Activated T-cell treated with anti-CD3 and anti-CD28 coated beads, Interleukin-2, amount 50 U/mL, for 4 hours (primary cell): ENCODE measurements around the gene PATE2. TPM values are rescaled to one million over a fixed set of nuclear protein-coding genes. Genes with fewer than 3 reads are reported as not detected.

Experiments
- ATAC-seq, 2 donors: fragments of 200-7000 bp; cut with Tn5 transposase; one replicate each; pipeline ENCODE4 v1.10.0; 2021
- DNase-seq: peaks from one replicate; pipeline ENCODE4 v3.0.0-alpha.2; 2020
- H3K27me3 Mint-ChIP-seq: one replicate; pipeline ENCODE4 v1.8.0; 2021; ENCODE audit warnings: low read depth, mixed read lengths
- H3K36me3 Mint-ChIP-seq: one replicate; pipeline ENCODE4 v1.8.0; 2022; ENCODE audit warnings: mixed read lengths; ENCODE audit not compliant: insufficient read depth
- H3K4me1 Mint-ChIP-seq: one replicate; pipeline ENCODE4 v1.8.0; 2021; ENCODE audit warnings: low read depth, mixed read lengths
- H3K4me3 Mint-ChIP-seq: one replicate; pipeline ENCODE4 v1.8.0; 2021; ENCODE audit warnings: mild to moderate bottlenecking, moderate library complexity, mixed read lengths
- H3K9me3 Mint-ChIP-seq: one replicate; pipeline ENCODE4 v1.8.0; 2021; ENCODE audit warnings: mixed read lengths
- total RNA-seq, 3 donors: library from RNA; stranded (reverse); gene quantifications; one replicate each; pipeline ENCODE4 v1.2.1, GENCODE V29; 2021

The PATE2 gene
- not detected for total RNA-seq

DNA sequence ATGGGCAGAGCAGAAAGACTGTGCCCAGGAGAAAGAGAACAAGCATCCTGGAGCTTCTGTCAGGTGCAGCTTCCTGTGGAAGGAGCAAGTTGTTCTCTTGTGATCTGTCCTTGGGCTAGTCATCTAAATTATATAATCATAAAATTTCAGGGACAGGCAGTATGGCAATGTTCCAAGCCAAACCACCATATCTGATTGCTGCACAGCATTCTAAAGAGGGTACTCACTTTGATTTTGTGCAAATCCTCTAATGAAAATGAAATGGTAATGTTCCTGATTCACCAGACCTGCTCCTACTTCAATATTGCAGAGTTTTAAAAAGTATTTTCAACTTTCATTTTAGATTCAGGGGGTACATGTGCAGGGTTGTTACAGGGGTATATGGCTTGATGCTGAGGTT lies at the start of gene PATE2:
Gene PATE2 (minus strand): TSS at position 101 of the 400 bp plus-strand sequence. CDS start 55 bp downstream, at position 46.
- Mint-ChIP-seq H3K9me3 (no peaks in the 10 kb centered on the region), H3K4me1 (no peaks in the 10 kb centered on the region), H3K27me3 (peaks cover 28% of the 10 kb centered on the region), H3K4me3 (no peak within 1 kb of the TSS), H3K36me3 (no peaks in the 10 kb centered on the region)
- ATAC-seq (no peak), DNase-seq (no peak)

DNA sequence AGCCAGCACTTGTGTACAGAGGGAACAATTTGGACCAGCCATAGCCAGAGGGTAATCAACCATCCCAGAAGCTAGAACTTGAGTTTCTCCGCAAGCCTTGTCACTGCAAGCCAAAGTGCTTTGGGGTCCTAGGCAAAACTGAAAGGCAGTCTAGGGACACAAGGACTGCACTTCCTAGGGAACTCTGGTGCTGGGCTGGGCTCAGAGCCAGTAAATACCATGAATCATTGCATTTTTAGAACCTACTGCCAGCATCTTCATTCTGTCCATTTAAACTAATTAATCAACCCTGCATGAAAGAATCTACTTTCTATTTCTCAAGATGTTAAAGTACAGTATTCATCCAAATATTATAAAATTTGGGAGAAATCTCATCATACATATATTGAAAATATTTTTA lies 29.3 kb upstream of the PATE2 start:
- no peak overlapping the region for H3K4me3 Mint-ChIP-seq
- H3K27me3 Mint-ChIP-seq, result peaks cover 4% of the 10 kb centered on the region
- H3K4me1 Mint-ChIP-seq, result no peaks in the 10 kb centered on the region
- ATAC-seq (no peak), DNase-seq (no peak)
- no peaks in the 10 kb centered on the region for H3K36me3 Mint-ChIP-seq
- peaks cover 18% of the 10 kb centered on the region for H3K9me3 Mint-ChIP-seq

DNA sequence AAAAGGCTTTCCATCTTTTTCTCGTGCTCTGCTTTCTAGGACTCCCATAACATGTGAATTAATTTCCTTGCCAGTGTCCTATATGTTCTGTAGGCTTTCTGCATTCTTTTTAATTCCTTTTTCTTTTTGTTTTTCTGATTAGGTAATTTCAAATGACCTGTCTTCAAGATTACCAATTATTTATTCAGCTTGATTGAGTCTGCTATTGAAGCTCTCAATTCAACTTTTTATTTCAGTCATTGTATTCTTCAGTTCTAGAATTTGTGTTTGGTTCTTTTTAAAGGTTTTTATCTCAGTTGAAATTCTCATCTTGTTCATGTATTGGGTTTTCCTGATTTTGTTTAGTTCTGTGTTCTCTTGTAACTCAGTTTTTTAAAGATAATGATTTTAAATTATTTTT lies 23.8 kb upstream of the PATE2 start:
- H3K4me1 Mint-ChIP-seq, result no peaks in the 10 kb centered on the region
- peaks cover 35% of the 10 kb centered on the region for H3K9me3 Mint-ChIP-seq
- H3K36me3 Mint-ChIP-seq, result no peaks in the 10 kb centered on the region
- no peak overlapping the region for H3K4me3 Mint-ChIP-seq
- DNase-seq (no peak), ATAC-seq (no peak)
- peaks cover 4% of the 10 kb centered on the region for H3K27me3 Mint-ChIP-seq

DNA sequence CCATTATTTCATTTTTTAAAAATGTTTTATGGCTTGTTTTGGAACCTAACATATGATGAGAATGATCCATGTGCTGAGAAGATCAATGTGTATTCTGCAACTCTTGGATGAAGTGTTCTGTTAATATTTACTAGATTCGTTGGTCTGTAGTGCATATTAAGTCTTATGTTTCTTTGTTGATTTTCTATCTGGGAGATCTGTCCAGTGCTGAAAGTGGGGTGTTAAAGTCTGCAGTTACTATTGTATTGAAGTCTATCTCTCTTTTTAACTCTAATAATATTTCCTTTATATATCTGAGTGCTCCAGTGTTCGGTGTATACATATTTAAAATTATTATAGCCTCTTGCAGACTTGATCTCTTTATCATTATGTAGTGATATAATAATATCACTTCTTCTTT lies 21.2 kb upstream of the PATE2 start:
- H3K27me3 Mint-ChIP-seq, result peaks cover 3% of the 10 kb centered on the region
- DNase-seq (no peak), ATAC-seq (no peak)
- H3K4me3 Mint-ChIP-seq, result no peak overlapping the region
- H3K4me1 Mint-ChIP-seq, result no peaks in the 10 kb centered on the region
- H3K36me3 Mint-ChIP-seq, result no peaks in the 10 kb centered on the region
- H3K9me3 Mint-ChIP-seq, result peaks cover 48% of the 10 kb centered on the region

DNA sequence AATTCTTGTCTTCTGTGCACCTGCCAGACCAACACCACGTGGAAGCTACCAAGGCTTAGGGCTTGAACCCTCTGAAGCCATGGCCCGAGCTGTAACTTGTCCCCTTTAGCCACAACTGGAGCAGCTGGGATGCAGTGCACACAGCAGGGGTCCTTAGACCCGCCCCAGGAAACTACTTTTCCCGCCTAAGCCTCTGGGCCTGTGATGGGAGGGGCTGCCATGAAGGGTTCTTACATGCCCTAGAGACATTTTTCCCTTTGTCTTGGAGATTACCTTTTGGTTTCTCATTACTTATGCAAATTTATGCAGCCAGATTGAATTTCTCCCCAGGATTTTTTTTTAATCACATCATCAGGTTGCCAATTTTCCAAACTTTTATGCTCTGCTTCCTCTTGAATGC lies 19.0 kb upstream of the PATE2 start:
- H3K9me3 Mint-ChIP-seq, result peaks cover 48% of the 10 kb centered on the region

DNA sequence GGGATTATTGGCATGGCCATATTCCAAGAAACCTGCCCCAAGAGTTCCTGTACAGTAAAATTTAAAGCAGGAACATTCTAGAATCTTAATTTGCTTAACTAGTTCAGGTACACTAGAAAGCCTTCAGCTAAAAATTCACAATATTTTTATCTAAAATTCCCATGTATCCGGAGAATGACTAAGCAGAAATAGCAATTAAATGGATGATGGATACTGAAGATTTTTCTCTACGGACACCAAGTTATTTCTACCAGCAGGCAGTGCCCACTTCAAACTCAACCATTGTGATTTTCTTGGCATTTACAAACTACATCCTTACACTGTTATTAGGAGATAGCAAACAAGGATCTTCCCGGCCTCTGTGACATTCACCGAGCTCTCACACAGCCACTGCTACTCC lies 12.2 kb upstream of the PATE2 start:
- Mint-ChIP-seq H3K4me1 (no peaks in the 10 kb centered on the region), H3K4me3 (no peak overlapping the region), H3K36me3 (no peaks in the 10 kb centered on the region), H3K27me3 (peaks cover 3% of the 10 kb centered on the region), H3K9me3 (peaks cover 23% of the 10 kb centered on the region)
- no peak for DNase-seq
- ATAC-seq, result no peak

More for the DNA sequence above, 19.0 kb upstream of the PATE2 start:
- Mint-ChIP-seq H3K4me3 (no peak overlapping the region), H3K4me1 (no peaks in the 10 kb centered on the region), H3K27me3 (peaks cover 3% of the 10 kb centered on the region), H3K36me3 (no peaks in the 10 kb centered on the region)
- ATAC-seq (no peak), DNase-seq (no peak)

DNA sequence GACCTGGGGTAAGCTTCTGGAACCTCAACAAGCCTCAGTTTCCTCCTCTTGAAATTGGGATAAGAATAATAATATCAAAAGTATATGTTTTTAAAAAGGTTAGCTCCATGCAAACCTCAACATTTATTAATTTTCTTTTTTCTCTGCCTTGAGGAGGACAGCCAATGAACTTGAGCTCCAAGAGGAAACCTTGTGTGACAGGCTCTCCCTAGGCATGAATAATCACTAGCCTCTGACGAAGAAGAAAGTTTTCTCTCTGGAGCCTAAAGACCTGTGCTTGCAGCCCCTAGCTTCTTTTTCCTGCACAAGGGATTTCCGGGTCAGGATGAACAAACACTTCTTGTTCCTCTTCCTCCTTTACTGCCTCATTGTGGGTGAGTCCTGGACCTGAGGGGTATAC lies 9.2 kb upstream of the PATE2 start, which contains the start of gene PATE3:
Gene PATE3 (plus strand): TSS at position 301 of the 400 bp plus-strand sequence. CDS start 25 bp downstream, at position 326.
- Mint-ChIP-seq H3K36me3 (no peaks in the 10 kb centered on the region), H3K4me3 (no peak within 1 kb of the TSS)

DNA sequence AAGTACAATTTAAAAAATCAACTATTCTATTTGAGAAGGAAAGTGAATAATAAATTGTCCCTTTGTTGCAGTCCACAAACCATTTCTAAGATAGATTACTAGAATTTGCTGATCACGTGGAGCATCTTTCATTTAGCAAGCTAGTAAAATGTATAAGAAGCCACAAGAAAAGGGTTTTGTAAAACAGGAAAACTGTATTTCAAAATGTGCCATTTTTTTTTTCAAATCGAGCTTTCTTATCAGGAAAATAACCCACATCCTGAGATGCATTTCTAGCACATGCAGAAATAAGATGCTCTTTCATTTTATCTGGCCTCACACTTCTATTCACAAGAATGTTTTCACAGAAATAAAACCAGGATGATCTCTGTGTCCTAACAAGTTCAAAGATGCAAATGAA lies 6.0 kb upstream of the PATE2 start:
- no peak for DNase-seq
- Mint-ChIP-seq H3K9me3 (no peaks in the 10 kb centered on the region), H3K4me3 (no peak overlapping the region), H3K36me3 (no peaks in the 10 kb centered on the region), H3K27me3 (peaks cover 14% of the 10 kb centered on the region), H3K4me1 (no peaks in the 10 kb centered on the region)
- no peak for ATAC-seq

More for the DNA sequence above, 9.2 kb upstream of the PATE2 start, which contains the start of gene PATE3:
- H3K27me3 Mint-ChIP-seq, result no peaks in the 10 kb centered on the region
- ATAC-seq (no peak), DNase-seq (no peak)
- peaks cover 7% of the 10 kb centered on the region for H3K9me3 Mint-ChIP-seq
- no peaks in the 10 kb centered on the region for H3K4me1 Mint-ChIP-seq

DNA sequence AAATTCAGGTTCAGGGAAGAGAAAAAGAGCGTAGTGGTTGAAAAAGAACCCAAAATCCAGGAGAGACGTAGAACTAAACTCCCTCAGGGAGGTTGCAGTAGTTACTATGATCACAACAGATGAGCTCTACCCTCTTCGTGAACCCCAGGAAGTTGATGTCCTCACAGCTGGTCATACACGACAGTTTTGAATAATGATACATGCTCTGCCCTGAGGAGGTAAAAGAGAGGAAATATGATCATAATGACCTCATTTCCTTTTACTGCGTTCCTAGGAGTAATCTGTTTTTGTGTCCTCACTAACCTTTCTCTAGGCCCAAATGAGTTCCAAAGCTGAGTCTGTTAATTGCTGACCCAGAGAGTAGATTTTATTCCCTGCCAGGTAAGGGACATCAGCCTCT lies 1.3 kb downstream of the PATE2 start:
- no peak for DNase-seq
- H3K9me3 Mint-ChIP-seq, result no peaks in the 10 kb centered on the region
- H3K4me3 Mint-ChIP-seq, result no peak overlapping the region
- H3K4me1 Mint-ChIP-seq, result no peaks in the 10 kb centered on the region
- ATAC-seq, result no peak
- no peaks in the 10 kb centered on the region for H3K36me3 Mint-ChIP-seq
- H3K27me3 Mint-ChIP-seq, result peaks cover 30% of the 10 kb centered on the region

DNA sequence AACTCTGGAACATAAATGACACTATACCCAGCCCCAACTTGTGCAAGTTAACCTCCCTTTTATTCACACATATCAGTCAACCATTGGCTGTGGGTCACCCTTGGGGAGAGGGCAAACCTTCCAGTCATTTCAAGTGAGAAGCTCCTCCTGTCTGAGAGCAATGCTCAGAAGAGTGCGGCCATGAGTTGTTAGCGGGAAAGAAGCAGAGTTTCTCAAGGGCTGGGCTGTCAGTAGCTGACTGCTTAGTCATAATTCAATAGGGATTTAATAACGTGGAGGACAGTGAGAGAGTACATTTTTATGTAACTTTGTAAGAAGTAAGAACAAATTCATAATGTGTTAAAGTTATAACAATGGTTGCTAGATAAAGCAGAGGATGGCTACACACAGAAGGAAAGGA lies 5.1 kb downstream of the PATE2 start:
- ATAC-seq, result no peak
- DNase-seq, result no peak
- peaks cover 15% of the 10 kb centered on the region for H3K27me3 Mint-ChIP-seq
- no peaks in the 10 kb centered on the region for H3K9me3 Mint-ChIP-seq
- H3K36me3 Mint-ChIP-seq, result no peaks in the 10 kb centered on the region
- H3K4me1 Mint-ChIP-seq, result no peaks in the 10 kb centered on the region
- no peak overlapping the region for H3K4me3 Mint-ChIP-seq

DNA sequence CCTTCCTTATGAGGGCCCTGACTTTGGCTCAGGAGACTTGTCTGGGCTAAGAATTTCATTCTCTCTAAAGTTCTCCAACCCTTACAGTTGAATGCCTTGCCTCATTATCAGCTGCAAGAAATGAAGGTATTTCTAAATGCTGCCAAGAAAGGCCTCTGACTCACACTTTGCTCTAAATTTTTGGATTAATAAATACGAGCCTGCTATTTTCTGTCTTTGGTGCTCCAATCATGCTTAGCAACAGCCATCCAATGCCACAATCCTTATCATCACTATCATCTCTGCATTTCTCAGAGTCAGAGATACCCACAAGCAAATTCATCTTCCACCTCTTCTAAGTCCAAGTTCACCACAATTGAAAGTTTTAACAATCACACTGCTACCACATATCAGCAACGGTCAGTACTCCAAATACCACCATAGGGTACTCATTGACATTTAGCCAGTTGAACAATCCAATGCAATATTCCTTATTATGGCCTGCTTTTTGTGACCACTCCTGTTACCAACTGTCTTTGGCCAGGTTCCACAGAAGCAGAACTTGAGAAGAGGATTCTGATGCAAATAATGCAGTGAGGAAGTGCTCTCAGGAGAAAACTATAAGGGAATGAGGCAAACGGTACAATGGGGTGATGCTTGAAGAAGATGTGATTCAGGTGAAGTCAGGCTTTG lies 5.7 kb downstream of the PATE2 start:
- ATAC-seq (no peak), DNase-seq (no peak)
- H3K4me1 Mint-ChIP-seq, result no peaks in the 10 kb centered on the region
- H3K27me3 Mint-ChIP-seq, result peaks cover 15% of the 10 kb centered on the region
- H3K9me3 Mint-ChIP-seq, result no peaks in the 10 kb centered on the region
- no peak overlapping the region for H3K4me3 Mint-ChIP-seq
- no peaks in the 10 kb centered on the region for H3K36me3 Mint-ChIP-seq

DNA sequence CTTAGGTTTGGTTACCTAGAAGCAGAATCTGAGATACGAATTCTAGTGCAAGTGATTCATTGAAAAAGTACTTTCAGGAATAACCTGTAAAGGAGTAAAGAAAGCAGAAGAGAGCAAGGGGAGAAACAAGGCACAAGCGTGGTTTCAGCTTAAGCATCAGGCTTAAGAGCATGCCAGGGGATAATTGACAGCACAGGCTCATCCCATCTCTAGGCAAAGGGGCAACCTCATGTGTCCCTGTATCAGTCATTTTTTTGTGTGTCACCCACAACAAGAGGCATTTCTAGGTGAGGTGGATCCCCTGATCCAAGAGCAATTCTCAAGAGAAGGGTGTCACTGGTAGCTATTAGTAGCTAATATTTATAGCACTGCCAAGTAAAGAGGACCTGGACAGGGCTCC lies 8.0 kb downstream of the PATE2 start:
- H3K4me1 Mint-ChIP-seq, result no peaks in the 10 kb centered on the region
- no peak for DNase-seq
- peaks cover 15% of the 10 kb centered on the region for H3K27me3 Mint-ChIP-seq
- H3K4me3 Mint-ChIP-seq, result no peak overlapping the region
- ATAC-seq, result no peak
- no peaks in the 10 kb centered on the region for H3K36me3 Mint-ChIP-seq
- no peaks in the 10 kb centered on the region for H3K9me3 Mint-ChIP-seq

DNA sequence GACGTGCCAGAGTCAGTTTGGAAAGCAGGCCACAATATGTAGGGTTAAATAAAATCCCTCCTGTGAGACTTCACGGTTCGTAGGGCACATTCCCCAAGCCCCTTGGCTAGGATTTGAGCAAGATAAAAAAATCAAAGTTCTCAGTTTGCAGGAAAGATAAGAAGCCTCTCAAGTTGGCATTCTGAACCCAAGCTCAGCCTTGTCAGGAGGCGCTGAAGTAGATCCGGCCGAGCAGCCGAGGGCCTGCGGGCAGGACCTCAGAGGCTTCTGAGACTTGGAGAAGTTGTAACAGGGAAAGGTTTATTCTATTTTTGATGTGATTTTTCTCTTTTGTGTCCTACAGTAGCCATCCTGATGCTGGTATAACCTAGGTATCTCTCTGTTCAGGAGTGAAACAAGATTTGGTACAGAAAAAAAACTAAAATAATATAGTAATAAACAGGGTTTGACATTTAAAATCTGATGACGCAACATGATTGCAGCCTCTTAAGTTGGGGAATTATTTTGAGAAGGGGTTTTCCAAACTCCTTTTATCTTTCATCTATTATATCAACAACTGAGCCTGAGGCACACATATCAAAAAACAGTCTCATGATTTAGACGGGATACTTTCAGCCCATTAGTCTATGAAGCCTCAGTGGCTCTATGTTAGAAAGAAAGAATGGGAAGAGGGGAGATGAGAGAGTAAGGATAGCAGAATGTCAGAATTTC lies 10.1 kb downstream of the PATE2 start:
- Mint-ChIP-seq H3K27me3 (peaks cover 22% of the 10 kb centered on the region), H3K4me1 (no peaks in the 10 kb centered on the region), H3K4me3 (no peak overlapping the region), H3K36me3 (no peaks in the 10 kb centered on the region), H3K9me3 (no peaks in the 10 kb centered on the region)
- no peak for ATAC-seq
- DNase-seq, result no peak

DNA sequence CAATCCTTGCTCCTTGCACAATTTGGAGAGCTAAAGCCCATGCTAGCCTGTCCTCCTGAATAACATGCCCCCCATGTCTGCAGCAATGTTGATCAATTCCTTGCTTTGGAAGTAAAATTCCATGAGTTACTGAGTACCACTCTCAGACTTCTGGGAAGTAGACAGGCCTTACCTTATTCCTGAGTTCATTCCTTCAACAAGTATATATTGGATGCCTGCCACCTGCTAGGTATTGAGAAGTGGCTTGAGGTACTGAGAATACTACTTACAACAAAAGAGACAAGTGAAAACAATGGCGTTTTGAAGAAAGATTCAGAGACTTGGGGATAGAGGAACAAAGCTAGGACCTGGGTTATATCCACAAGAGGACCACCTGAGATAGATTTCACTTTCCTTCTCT lies 12.4 kb downstream of the PATE2 start:
- no peaks in the 10 kb centered on the region for H3K36me3 Mint-ChIP-seq
- no peak overlapping the region for H3K4me3 Mint-ChIP-seq
- H3K27me3 Mint-ChIP-seq, result peaks cover 19% of the 10 kb centered on the region
- ATAC-seq (no peak), DNase-seq (no peak)
- H3K9me3 Mint-ChIP-seq, result no peaks in the 10 kb centered on the region
- no peaks in the 10 kb centered on the region for H3K4me1 Mint-ChIP-seq

DNA sequence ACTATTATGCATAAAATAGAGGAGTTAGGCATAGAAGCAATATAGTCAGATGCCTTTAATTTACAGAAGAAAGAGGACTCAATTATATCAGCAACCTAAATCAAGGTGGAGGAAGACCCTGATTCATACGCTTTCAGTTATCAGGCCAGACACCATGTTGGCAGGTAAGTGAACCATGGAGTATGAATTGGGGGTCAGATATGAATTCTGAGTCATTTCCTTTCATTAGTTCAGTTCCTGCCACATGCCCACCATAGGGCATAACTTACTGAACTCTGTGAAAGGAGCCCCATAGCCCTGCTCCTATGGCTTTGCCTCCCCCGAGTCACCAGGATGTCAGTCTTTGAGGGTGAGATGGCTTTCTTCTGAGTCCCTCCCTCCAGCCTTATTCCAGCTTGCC lies 15.1 kb downstream of the PATE2 start:
- ATAC-seq, result no peak
- peaks cover 5% of the 10 kb centered on the region for H3K9me3 Mint-ChIP-seq
- no peak for DNase-seq
- no peaks in the 10 kb centered on the region for H3K36me3 Mint-ChIP-seq
- peaks cover 16% of the 10 kb centered on the region for H3K27me3 Mint-ChIP-seq
- no peak overlapping the region for H3K4me3 Mint-ChIP-seq
- H3K4me1 Mint-ChIP-seq, result no peaks in the 10 kb centered on the region
